K562 (cell line): Measurements from ENCODE around the gene SIGLEC14. TPM values are rescaled to one million over a fixed set of nuclear protein-coding genes. Genes with fewer than 3 reads are reported as not detected.

Experiments used
- ATAC-seq: fragments of 200-7000 bp; cut with Tn5 transposase; 3 replicates; pipeline ENCODE4 v1.9.1; 2020; ENCODE audit warnings: moderate library complexity
- BruUV-seq: library from RNA; stranded (reverse); fragments of 400-500 nt; replicated peaks from 2 replicates; lab custom pipeline; 2021; lab: Mats Ljungman, UMichigan
- CTCF ChIA-PET: fragments of 300-600 bp; formaldehyde crosslinking; extraction: SDS; loops from one replicate; lab custom pipeline; 2021; ENCODE audit warnings: low intra/inter-chr PET ratio; lab: Yijun Ruan, JAX
- POLR2A ChIA-PET: fragments of 300-600, 350-650 bp; sonication (Branson Sonifier 250); formaldehyde crosslinking; extraction: SDS; loops from one replicate; lab custom pipeline; 2021; ENCODE audit warnings: antibody characterized with exemption, inconsistent platforms; lab: Yijun Ruan, JAX
- DNase-seq, 4 experiments: peaks; one replicate each; pipeline versions ENCODE4 v3.0.0 to v3.0.0-alpha.2; 2011 to 2018; ENCODE audit warnings: low spot score in 3 of 4, mixed read lengths in 3 of 4; ENCODE audit errors: extremely low read depth in 1 of 4
- FAIRE-seq: peaks from 2 replicates; lab custom pipeline; 2011; peaks lifted over from hg19 to GRCh38; lab: Jason Lieb, UNC
- H2AFZ ChIP-seq: 2 replicates; pipeline ENCODE4 v1.6.0; 2011; ENCODE audit warnings: low read depth, low read length, control low read depth, inconsistent platforms
- H3K27ac ChIP-seq: fragments of 200-600 bp; 3 replicates; pipeline ENCODE4 v1.8.0; 2011; ENCODE audit warnings: low read depth, mild to moderate bottlenecking, control low read depth, inconsistent platforms, low read length, moderate library complexity, mixed read lengths; ENCODE audit errors: extremely low read depth
- H3K27me3 ChIP-seq, 2 experiments: fragments of 300-600 bp in 1 of 2; 2 replicates in 1 of 2; 3 replicates in 1 of 2; pipeline versions ENCODE4 v1.6.0 to v1.8.0; 2011; ENCODE audit warnings: inconsistent platforms in 2 of 2, low read length in 2 of 2, mild to moderate bottlenecking in 1 of 2, mixed read lengths in 1 of 2, moderate library complexity in 1 of 2; ENCODE audit not compliant: control insufficient read depth in 2 of 2, insufficient read depth in 2 of 2
- H3K36me3 ChIP-seq: fragments of 300-600 bp; 3 replicates; pipeline ENCODE4 v1.8.0; 2011; ENCODE audit warnings: mild to moderate bottlenecking, low read length, inconsistent platforms; ENCODE audit not compliant: control insufficient read depth, insufficient read depth
- H3K4me1 ChIP-seq, 2 experiments: fragments of 200-600 bp in 1 of 2; replicated peaks in 1 of 2; 2 replicates in 1 of 2; 3 replicates in 1 of 2; pipeline versions ENCODE4 v1.5.1 to v1.8.0; 2011; ENCODE audit warnings: inconsistent platforms in 2 of 2, low read length in 2 of 2, mild to moderate bottlenecking in 1 of 2, mixed read lengths in 1 of 2, moderate library complexity in 1 of 2; ENCODE audit not compliant: control insufficient read depth in 2 of 2, insufficient read depth in 2 of 2
- H3K4me2 ChIP-seq: 2 replicates; pipeline ENCODE4 v1.6.1; 2011; ENCODE audit warnings: low read length, control low read depth, inconsistent platforms, mixed read lengths; ENCODE audit not compliant: insufficient read depth
- H3K4me3 ChIP-seq: fragments of 200-600 bp; sonication (generic), shearing (Covaris generic); 2 replicates; pipeline ENCODE4 v1.5.1; 2016; ENCODE audit warnings: control low read depth, inconsistent platforms
- H3K79me2 ChIP-seq: fragments of 200-600 bp; 3 replicates; pipeline ENCODE4 v1.8.0; 2011; ENCODE audit warnings: low read length, inconsistent platforms; ENCODE audit not compliant: control insufficient read depth, insufficient read depth
- H3K9ac ChIP-seq, 2 experiments: 2 replicates each; pipeline versions ENCODE4 v1.6.0 to v1.6.1; 2011; ENCODE audit warnings: low read depth in 2 of 2, low read length in 2 of 2, control low read depth in 1 of 2, inconsistent platforms in 1 of 2, mild to moderate bottlenecking in 1 of 2, mixed read lengths in 1 of 2; ENCODE audit not compliant: insufficient read depth in 1 of 2
- H3K9me1 ChIP-seq: one replicate; pipeline ENCODE4 v1.6.0; 2011; ENCODE audit warnings: inconsistent platforms, mild to moderate bottlenecking, low read length, moderate library complexity; ENCODE audit not compliant: control insufficient read depth, insufficient read depth
- H3K9me3 ChIP-seq: replicated peaks from 2 replicates; pipeline ENCODE4 v1.5.1; 2011; ENCODE audit warnings: low read depth, low read length, inconsistent platforms; ENCODE audit not compliant: control insufficient read depth, insufficient read depth
- H4K20me1 ChIP-seq: replicated peaks from 2 replicates; pipeline ENCODE4 v1.6.1; 2011; ENCODE audit warnings: low read length, inconsistent platforms, mixed read lengths; ENCODE audit not compliant: control insufficient read depth, insufficient read depth
- DMBX1 ChIP-seq: fragments of 250-450 bp; sonication (Bioruptor Pico); IDR thresholded peaks from 2 replicates; pipeline ENCODE4 v1.8.0; 2022; ENCODE audit warnings: inconsistent platforms, mild to moderate bottlenecking, moderate library complexity, borderline replicate concordance
- HMG20A ChIP-seq: fragments of 450-650 bp; formaldehyde crosslinking; conservative IDR thresholded peaks from 2 replicates; pipeline ENCODE4 v1.4.0; 2020; ENCODE audit warnings: mild to moderate bottlenecking, mixed read lengths
- KLF10 ChIP-seq: fragments of 250-450 bp; sonication (Bioruptor Pico); IDR thresholded peaks from 2 replicates; pipeline ENCODE4 v1.6.1; 2021; ENCODE audit warnings: matching md5 sums
- SAFB ChIP-seq: fragments of 200-400 bp; formaldehyde crosslinking; IDR thresholded peaks from 2 replicates; pipeline ENCODE4 v1.6.1; 2017; ENCODE audit warnings: low read depth, low read length, borderline replicate concordance
- ZNF133 ChIP-seq: fragments of 250-450 bp; sonication (Bioruptor Pico); IDR thresholded peaks from 2 replicates; pipeline ENCODE4 v1.4.0; 2020; ENCODE audit warnings: mild to moderate bottlenecking
- ZNF407 ChIP-seq: fragments of 450-650 bp; IDR thresholded peaks from 2 replicates; pipeline ENCODE4 v1.6.1; 2016; ENCODE audit warnings: low read depth
- ZNF518B ChIP-seq: fragments of 250-450 bp; sonication (Bioruptor Pico); IDR thresholded peaks from 2 replicates; pipeline ENCODE4 v1.5.0; 2021; ENCODE audit warnings: mild to moderate bottlenecking, moderate library complexity
- WGBS: fragments of 100-300 bp; shearing (Covaris generic); methylation state at CpG from one replicate; pipeline ENCODE4 v1.1.6; 2016; ENCODE audit warnings: low coverage, mixed read lengths; ENCODE audit not compliant: insufficient coverage; ENCODE audit errors: missing lambda C conversion rate; 5-methylcytosine and 5-hydroxymethylcytosine counted together
- in situ Hi-C: fragments of 300-500 bp; cut with MboI; formaldehyde crosslinking; loops from 4 replicates; pipeline ENCODE4 v1.15.0; 2018; ENCODE audit warnings: inconsistent platforms, mixed read lengths
- intact Hi-C: fragments of 100-400 bp; cut with micrococcal nuclease; formaldehyde crosslinking; loops from 2 replicates; pipeline ENCODE4 v1.14.2; 2022
- polyA plus RNA-seq, 8 experiments: library from polyadenylated mRNA; depleted of rRNA in 4 of 8; stranded (reverse) in 5 of 8; unstranded in 3 of 8; fragments of >200 nt; fragmentation: Nextera tagmentation in 2 of 8; fragmentation: Illumina TruSeq in 1 of 8; extraction: Ambion mirVana in 2 of 8; extraction: Trizol in 1 of 8; gene quantifications; 2 replicates each; pipeline versions ENCODE4 v1.2.1 to v1.2.3, GENCODE V29; 2011 to 2014; ENCODE audit warnings: inconsistent platforms in 1 of 8, missing spikeins in 1 of 8
- total RNA-seq, 7 experiments: library from RNA; depleted of rRNA in 6 of 7; stranded (reverse); fragments of >200 nt in 6 of 7; fragmentation: Illumina TruSeq in 2 of 7; extraction: Trizol in 2 of 7; gene quantifications; 2 replicates each; pipeline versions ENCODE4 v1.2.1 to v1.2.3, GENCODE V29; 2011 to 2021; ENCODE audit warnings: low replicate concordance in 1 of 7

Gene SIGLEC14
- total and polyA plus RNA-seq, 9 of the 15 experiments (the other 6 are each of a cell fraction or from before 2014, with no cell fraction given), result not detected

GRCh38 chr19:51652266-51652665, 5.6 kb upstream of the SIGLEC14 start:
- Histone ChIP-seq H3K27me3 (peaks cover 5 to 15% of the 10 kb centered on the region in 2 experiments; a peak in 3 of 5 replicates), H3K79me2 (no peaks in the 10 kb centered on the region), H3K4me3 (no peak overlapping the region), H3K9me1 (no peaks in the 10 kb centered on the region), H3K27ac (no peak overlapping the region), H3K36me3 (no peaks in the 10 kb centered on the region), H2AFZ (no peak overlapping the region), H3K4me1 (peaks cover 0 to 9% of the 10 kb centered on the region in 2 experiments; a peak in 4 of 5 replicates), H3K9ac (no peak overlapping the region), H4K20me1 (no peaks in the 10 kb centered on the region), H3K4me2 (no peak overlapping the region), H3K9me3 (peaks cover 4% of the 10 kb centered on the region)
- intact Hi-C loops (loop anchor here (10.0 kb wide), 1 partner anchor 497 kb away; no protein-coding TSS in a partner anchor), in situ Hi-C loops (loop anchor here (10.0 to 25.0 kb wide), 2 partner anchors 177 to 490 kb away; partner anchors contain the start of gene CEACAM18)
- 41% methylated on average over 4 of the region's 4 CpGs for WGBS
- DNase-seq, result no peak
- no TSS peak for BruUV-seq
- no peak for FAIRE-seq
- ATAC-seq, result no peak
- ChIA-PET POLR2A (no interaction called here), CTCF (interaction anchor here (0.6 kb wide), 1 partner anchor 61 kb away, joined by 3 read pairs; no protein-coding TSS in a partner anchor)
- TF ChIP-seq ZNF407, result no peak
- no peak for TF ChIP-seq ZNF133 (CRISPR knock-in tag)
- no peak for TF ChIP-seq DMBX1
- TF ChIP-seq HMG20A, result no peak
- no peak for TF ChIP-seq KLF10 (CRISPR knock-in tag)
- TF ChIP-seq SAFB, result no peak
- no peak for TF ChIP-seq ZNF518B
